GM19025 (cell line): ENCODE measurements around the gene SPTSSB.
A peak's percentile ranks its signal among the peaks of the same experiment; 100 is the strongest.

Experiments used
- ATAC-seq: cut with Tn5 transposase; IDR thresholded peaks from one replicate; pipeline ENCODE4 v1.9.1; 2021; ENCODE audit warnings: mild to moderate bottlenecking, low read depth, moderate library complexity; ENCODE audit not compliant: unreplicated experiment

SPTSSB gene

GRCh38 chr3:161393310-161393709 lies 22.0 kb upstream of the SPTSSB start:
- ATAC-seq: no peak

- no peak for ATAC-seq
Observed at GRCh38 chr3:161392853-161393252, 21.5 kb upstream of the SPTSSB start.

- no peak for ATAC-seq
Observed at GRCh38 chr3:161390200-161390599, 18.9 kb upstream of the SPTSSB start.

GRCh38 chr3:161389445-161390035 lies 18.2 kb upstream of the SPTSSB start:
- ATAC-seq: no peak

- no peak for ATAC-seq
Observed at GRCh38 chr3:161388855-161389254, 17.5 kb upstream of the SPTSSB start.

DNA sequence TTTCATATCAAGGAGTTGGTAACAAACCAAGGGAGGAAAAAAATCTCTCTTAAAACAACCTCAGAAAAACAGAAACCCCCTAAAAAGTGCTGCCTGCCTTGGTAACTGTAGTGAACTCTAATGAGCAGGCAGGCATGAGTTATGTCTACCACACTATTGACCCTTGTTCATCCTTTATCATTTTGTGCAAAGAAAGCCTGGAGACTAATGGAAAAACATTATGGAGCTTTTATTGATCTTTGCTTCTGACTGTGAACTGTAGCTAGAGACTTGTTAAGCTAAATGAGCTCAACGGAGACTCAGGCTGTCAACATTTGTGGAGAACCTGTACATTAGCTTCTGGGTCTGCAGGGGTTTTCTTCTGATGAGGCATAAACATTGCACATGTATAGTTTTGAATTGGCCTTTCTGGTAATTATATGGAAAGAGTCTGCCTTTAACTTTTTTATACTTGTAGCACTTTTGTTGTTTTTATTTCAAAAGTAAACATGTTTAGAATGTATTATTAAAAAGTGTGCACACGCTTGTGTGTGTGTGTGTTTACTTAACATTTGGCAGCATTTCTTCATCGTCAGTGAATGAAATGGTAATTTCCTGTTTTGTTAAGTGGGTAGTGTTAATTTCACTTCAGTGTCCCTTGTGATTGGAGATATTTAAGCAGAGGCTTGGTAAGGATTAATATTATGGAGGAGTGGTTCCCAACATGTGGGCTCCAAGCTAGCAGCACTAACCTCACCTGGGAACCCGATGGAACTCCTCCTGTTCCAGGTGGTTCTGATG lies 15.9 kb upstream of the SPTSSB start:
- ATAC-seq: no peak

GRCh38 chr3:161372321-161373260 lies 1.3 kb upstream of the SPTSSB start:
- ATAC-seq: peak; percentile 39

DNA sequence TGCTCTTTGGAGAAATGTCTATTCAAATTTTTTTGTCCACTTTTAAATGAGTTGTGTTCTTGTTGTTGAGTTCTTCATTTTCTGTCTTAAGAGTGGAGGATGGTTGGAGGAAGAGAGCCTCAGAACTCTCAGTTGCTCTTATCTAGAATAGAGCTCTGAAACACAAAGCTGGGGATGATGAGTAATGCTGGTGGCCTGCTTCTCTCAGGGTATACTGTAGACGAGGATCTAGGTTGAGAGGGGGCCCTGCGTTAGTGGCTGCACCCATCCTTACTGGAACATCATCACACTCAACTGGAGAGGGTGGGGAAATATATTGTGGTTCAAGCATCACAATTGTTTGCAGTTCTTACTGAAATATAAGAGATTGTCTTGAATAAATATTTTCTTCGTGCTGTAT lies 1.8 kb downstream of the SPTSSB start:
- ATAC-seq: no peak

DNA sequence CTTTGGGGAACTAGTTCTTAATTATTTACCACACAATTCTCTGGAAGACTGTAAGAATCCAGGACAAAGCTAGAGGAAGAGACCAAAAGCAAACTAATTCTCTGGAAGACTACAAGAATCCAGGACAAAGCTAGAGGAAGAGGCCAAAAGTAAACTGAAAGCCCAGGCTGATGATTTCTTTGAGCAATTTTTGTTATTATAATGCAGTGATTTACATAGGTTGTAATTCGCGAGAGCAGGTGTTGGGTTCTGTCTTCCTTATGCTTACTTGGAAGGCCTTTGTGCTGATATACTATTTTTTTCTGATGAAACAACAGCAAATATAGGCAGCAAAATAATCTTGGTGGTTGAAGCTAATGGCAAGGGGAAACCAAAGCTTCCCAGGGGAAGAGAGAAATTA lies 5.2 kb downstream of the SPTSSB start:
- ATAC-seq: no peak

GRCh38 chr3:161358488-161358887 lies 12.8 kb downstream of the SPTSSB start:
- no peak for ATAC-seq

DNA sequence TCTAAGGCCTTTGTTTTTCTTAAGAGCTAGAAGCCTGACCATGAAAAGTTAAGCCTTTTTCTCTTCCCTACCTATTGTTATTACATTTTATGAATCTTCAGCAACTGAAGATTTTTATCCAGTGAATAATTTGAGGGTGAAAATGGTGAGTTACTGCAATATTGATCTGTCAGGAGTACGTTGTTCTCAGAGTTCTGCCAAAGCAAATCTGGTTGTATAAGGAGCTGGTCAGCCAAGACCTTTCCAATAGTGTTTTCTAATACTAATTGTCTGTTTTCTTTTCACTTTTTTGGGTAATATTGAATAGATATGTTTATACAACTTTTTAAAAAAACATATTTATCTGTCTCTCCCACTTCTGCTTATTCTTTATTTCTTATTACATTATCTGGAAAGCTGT lies 15.0 kb downstream of the SPTSSB start:
- no peak for ATAC-seq

DNA sequence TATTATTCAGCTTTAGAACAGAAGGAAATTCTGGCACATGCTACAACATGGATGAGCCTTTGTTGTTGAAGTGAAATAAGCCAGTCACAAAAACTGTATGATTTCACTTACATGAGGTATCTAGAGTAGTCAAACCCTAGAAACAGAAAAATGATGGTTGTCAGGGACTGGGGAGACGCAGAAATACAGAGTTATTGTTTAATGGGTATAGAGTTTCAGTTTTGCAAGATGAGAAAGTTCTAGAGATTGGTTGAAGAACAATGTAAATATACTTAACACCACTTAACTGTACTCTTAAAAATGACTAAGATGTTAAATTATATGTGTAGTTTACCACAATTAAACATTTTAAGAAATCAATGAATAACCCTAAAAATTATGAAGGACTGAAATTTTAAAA lies 15.8 kb downstream of the SPTSSB start:
- no peak for ATAC-seq

DNA sequence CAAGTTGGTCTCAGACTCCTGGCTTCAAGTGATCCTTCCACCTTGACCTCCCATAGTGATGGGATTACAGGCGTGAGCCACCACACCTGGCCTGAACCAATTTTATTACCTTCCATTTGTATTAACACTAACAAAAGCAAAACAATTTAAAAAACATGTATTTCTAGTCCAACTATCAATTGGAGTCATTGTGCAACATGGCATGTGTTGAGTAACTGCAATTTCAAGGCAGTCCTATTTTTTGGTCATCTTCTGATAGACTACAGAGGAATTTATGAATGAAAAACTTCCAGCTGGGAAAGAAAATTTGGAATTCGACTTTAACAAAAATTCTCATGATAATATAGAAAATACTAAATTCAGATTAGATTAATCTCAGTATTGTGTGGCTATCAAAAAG lies 16.8 kb downstream of the SPTSSB start:
- no peak for ATAC-seq

DNA sequence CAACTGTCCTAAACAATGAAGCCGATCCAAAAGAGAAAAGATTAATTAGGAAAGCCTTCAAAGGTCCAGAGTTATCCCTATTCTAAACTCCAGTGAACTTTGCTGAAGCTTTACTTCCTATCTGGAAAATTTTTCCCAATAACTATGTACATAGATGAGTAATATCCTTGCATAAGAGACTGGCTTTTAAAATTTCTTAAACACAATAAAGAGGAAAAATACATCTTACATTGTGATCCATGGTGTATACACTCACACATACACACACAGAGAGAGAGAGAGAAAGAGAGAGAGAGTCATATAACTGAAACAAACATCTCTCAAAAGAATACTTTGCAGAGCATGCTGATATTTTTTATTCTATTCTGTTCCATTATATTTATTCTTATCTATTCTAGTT lies 20.0 kb downstream of the SPTSSB start:
- no peak for ATAC-seq

DNA sequence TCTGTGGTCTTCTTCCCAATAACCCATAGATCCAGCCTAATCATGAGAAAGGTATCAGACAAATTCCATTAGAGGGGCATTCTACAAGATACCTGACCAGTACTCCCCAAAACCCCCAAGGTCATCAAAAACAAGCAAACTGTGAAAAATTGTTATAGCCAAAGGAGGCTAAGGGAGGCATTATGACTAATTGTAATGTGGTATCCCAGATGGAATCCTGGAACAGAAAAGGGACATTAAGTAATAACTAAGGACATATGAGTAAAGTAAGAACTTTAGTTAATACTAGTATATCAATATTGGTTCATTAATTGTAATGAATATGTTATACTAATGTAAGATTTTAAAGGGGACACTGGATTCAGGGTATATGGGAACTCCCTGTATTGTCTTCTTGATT lies 20.4 kb downstream of the SPTSSB start:
- ATAC-seq: no peak

DNA sequence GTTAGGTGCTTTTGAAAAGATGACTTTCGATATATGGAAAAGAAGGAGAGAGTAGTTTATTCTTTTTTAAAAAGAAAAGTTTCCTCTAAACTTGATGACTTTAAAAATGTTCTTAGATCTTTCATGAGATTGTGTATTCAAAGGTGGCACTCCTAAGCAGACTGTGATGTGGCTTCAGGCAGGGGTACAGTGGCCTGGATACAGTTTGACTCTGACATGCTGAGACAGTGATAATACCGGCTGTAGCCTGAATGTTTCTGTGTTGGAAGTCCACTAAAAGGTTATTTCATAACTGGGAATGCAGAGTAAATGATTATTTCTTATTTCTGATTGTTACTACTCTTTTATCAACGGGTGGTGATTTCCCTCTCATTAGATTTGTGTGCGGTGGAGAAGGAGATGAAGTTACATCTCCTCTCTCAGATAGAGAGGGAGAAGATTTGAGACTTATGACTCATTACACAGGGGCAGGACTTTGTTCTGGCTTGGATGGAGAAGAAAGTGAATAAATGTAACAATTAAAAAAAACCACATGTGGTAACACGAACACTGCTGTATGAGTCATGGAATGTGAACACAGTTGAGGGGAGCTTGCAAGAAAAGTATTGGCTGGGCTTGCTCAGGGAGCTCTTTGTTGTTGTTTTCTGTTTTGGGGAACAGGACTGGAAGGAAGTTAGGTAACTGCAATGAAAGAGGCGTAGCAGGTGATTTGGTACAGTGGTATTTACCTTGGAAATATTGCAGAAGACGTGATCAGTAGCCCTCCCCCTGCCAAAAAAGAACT lies 21.6 kb downstream of the SPTSSB start:
- ATAC-seq: no peak

GRCh38 chr3:161348796-161349400 lies 22.4 kb downstream of the SPTSSB start:
- no peak for ATAC-seq

DNA sequence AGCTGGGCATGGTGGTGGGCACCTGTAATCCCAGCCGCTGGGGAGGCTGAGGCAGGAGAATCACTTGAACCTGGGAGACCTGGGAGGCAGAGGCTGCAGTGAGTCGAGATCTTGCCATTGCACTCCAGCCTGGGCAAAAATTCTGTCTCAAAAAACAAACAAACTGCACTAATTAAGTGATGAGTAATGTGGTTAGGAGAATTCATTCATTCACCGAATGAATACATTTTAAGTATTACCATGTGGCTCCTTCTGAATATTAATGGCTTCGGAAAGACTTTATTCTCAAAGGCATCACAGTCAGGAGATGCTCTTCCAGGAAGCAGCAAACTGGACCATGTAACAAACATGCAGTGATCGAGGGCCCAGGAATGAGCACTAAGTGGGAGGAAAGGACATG lies 23.6 kb downstream of the SPTSSB start:
- no peak for ATAC-seq

DNA sequence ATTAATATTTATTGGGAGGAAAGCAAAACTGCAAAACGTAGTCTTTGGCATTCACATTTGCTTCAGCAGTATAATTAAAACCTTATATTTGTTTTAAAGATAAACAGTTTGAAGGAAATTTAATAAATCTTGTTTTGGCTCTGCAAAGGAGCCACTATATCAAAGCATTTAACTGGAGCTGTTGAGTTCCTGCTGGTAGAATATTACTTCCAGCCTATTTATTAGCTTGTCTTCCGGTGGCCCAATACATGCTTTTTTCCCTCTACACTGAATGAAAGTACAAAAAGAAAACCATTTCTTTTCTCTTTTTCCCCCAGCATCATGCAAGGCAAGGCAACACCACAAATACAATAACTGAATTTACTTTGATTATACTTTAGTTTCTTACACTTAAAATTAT lies 26.3 kb downstream of the SPTSSB start:
- ATAC-seq: no peak

DNA sequence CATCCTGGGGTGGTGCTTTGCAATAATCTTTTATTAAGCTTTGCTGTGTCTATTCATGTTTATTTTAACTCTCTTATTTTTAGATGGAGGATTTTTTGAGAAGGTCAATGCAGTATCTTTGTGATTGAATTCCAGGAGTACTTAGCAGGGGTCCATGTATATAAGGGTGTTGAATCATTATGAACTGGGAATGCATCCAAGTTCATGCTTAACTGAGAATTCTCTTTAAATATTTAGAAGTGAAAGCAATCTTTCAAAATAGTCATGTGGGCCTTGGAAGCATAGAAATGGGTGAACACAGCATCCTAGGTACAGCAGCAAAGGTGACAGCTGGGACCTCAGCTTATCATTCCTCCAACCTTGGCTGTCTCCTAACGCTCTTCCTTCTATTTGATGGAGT lies 27.3 kb downstream of the SPTSSB start:
- no peak for ATAC-seq
